ENCODE measurements around the gene PSMD2.

PSMD2 gene

GRCh38 chr3:184275381-184275701 is 23.7 kb upstream of the PSMD2 start:
- no peaks in the 10 kb centered on the region for H3K27me3 ChIP-seq (ENCODE audit: low read depth, low read length)
- H3K27ac ChIP-seq (ENCODE audit: low read length): no peak overlapping the region
- H3K4me2 ChIP-seq (ENCODE audit: low read length): no peak overlapping the region
- no peaks in the 10 kb centered on the region; the same call in 1 of the 2 replicates for H3K4me1 ChIP-seq (ENCODE audit: low read length)
- H3K9ac ChIP-seq (ENCODE audit: low read length): no peak overlapping the region
- H4K20me1 ChIP-seq (ENCODE audit: insufficient read depth, low read length): no peaks in the 10 kb centered on the region
- H3K79me2 ChIP-seq (ENCODE audit: low read length): no peaks in the 10 kb centered on the region
- no peak for TF ChIP-seq EZH2phosphoT487 (IDR thresholded peaks at IDR 0.05; ENCODE audit: low read depth)
- TF ChIP-seq, protein P1, sequence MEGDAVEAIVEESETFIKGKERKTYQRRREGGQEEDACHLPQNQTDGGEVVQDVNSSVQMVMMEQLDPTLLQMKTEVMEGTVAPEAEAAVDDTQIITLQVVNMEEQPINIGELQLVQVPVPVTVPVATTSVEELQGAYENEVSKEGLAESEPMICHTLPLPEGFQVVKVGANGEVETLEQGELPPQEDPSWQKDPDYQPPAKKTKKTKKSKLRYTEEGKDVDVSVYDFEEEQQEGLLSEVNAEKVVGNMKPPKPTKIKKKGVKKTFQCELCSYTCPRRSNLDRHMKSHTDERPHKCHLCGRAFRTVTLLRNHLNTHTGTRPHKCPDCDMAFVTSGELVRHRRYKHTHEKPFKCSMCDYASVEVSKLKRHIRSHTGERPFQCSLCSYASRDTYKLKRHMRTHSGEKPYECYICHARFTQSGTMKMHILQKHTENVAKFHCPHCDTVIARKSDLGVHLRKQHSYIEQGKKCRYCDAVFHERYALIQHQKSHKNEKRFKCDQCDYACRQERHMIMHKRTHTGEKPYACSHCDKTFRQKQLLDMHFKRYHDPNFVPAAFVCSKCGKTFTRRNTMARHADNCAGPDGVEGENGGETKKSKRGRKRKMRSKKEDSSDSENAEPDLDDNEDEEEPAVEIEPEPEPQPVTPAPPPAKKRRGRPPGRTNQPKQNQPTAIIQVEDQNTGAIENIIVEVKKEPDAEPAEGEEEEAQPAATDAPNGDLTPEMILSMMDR (IDR thresholded peaks at IDR 0.05; ENCODE audit: low read depth, low read length): no peak
- H2AFZ ChIP-seq (ENCODE audit: low read depth, low read length): no peak overlapping the region
- no peaks in the 10 kb centered on the region for H3K9me3 ChIP-seq (ENCODE audit: insufficient read depth, low read length)
- no peaks in the 10 kb centered on the region for H3K36me3 ChIP-seq (replicated peaks; ENCODE audit: low read depth, low read length)
- H3K4me3 ChIP-seq (ENCODE audit: low read length): no peak overlapping the region

- Histone ChIP-seq H3K4me1 (ENCODE audit: low read length) (no peaks in the 10 kb centered on the region; the same call in 1 of the 2 replicates), H3K27ac (ENCODE audit: low read length) (no peak within 1 kb of the TSS), H3K4me3 (ENCODE audit: low read length) (no peak within 1 kb of the TSS), H4K20me1 (ENCODE audit: insufficient read depth, low read length) (no peaks in the 10 kb centered on the region), H3K79me2 (ENCODE audit: low read length) (no peaks in the 10 kb centered on the region), H2AFZ (ENCODE audit: low read depth, low read length) (no peak within 1 kb of the TSS), H3K27me3 (ENCODE audit: low read depth, low read length) (no peaks in the 10 kb centered on the region), H3K36me3 (replicated peaks; ENCODE audit: low read depth, low read length) (no peaks in the 10 kb centered on the region), H3K9me3 (ENCODE audit: insufficient read depth, low read length) (no peaks in the 10 kb centered on the region), H3K9ac (ENCODE audit: low read length) (no peak within 1 kb of the TSS), H3K4me2 (ENCODE audit: low read length) (no peak within 1 kb of the TSS)
- TF ChIP-seq, protein P1 (IDR thresholded peaks at IDR 0.05; ENCODE audit: low read depth, low read length): no peak
- no peak for TF ChIP-seq EZH2phosphoT487 (IDR thresholded peaks at IDR 0.05; ENCODE audit: low read depth)
These were observed 22.8 kb upstream of the PSMD2 start, which contains the start of gene ECE2 for GRCh38 chr3:184275961-184276910. TSS of gene ECE2 (plus strand) at chr3:184276022. CDS start at chr3:184276154, 132 bp downstream.

DNA sequence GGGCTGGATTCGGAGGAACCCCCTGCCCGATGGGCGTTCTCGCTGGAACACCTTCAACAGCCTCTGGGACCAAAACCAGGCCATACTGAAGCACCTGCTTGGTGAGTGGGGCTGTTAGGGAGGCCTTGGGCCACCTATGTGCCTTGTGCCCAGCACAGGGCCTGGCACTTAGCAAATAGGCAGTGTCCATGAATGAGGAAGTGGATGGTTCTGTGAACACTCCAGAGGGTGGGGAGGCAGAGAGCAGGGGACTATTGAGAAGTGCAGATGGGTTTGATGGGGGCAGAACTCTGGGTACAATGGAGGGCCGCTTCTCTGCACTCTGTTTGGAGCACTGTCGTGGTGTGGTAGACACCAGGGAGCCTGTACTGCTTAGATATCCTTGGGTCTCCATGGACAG is 21.7 kb upstream of the PSMD2 start:
- Histone ChIP-seq H3K27me3 (ENCODE audit: low read depth, low read length) (no peaks in the 10 kb centered on the region), H4K20me1 (ENCODE audit: insufficient read depth, low read length) (no peaks in the 10 kb centered on the region), H3K79me2 (ENCODE audit: low read length) (no peaks in the 10 kb centered on the region), H3K9me3 (ENCODE audit: insufficient read depth, low read length) (no peaks in the 10 kb centered on the region), H3K27ac (ENCODE audit: low read length) (no peak overlapping the region), H3K36me3 (replicated peaks; ENCODE audit: low read depth, low read length) (no peaks in the 10 kb centered on the region), H3K4me3 (ENCODE audit: low read length) (no peak overlapping the region), H3K4me2 (ENCODE audit: low read length) (no peak overlapping the region), H3K4me1 (ENCODE audit: low read length) (no peaks in the 10 kb centered on the region; the same call in 1 of the 2 replicates), H3K9ac (ENCODE audit: low read length) (no peak overlapping the region), H2AFZ (ENCODE audit: low read depth, low read length) (no peak overlapping the region)
- no peak for TF ChIP-seq EZH2phosphoT487 (IDR thresholded peaks at IDR 0.05; ENCODE audit: low read depth)
- TF ChIP-seq, protein P1 (IDR thresholded peaks at IDR 0.05; ENCODE audit: low read depth, low read length): no peak

DNA sequence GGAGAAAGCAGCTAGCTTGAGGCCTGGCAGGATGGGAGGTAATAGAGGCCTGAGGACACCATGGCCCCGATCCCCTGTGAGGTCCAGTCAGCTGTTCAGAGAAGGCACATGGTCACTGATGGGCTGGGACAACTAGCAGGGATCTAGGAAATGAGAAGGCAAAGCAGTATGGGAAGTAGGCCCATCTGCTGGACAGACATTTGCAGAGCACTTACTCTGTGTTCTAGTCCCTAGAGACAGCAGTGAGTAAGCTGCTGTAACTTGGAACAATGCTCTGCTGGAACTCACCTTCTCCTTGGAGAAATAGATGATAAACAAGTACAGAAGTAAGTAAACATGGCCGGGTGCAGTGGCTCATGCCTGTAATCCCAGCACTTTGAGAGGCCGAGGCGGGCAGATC is 16.1 kb upstream of the PSMD2 start:
- Histone ChIP-seq H3K27ac (ENCODE audit: low read length) (no peak overlapping the region), H4K20me1 (ENCODE audit: insufficient read depth, low read length) (no peaks in the 10 kb centered on the region), H3K4me2 (ENCODE audit: low read length) (no peak overlapping the region), H2AFZ (ENCODE audit: low read depth, low read length) (no peak overlapping the region), H3K4me1 (ENCODE audit: low read length) (peaks cover 5% of the 10 kb centered on the region), H3K79me2 (ENCODE audit: low read length) (no peaks in the 10 kb centered on the region), H3K36me3 (replicated peaks; ENCODE audit: low read depth, low read length) (no peaks in the 10 kb centered on the region), H3K9ac (ENCODE audit: low read length) (no peak overlapping the region), H3K4me3 (ENCODE audit: low read length) (no peak overlapping the region), H3K27me3 (ENCODE audit: low read depth, low read length) (0 out of 2 replicates have a peak, but pooled peaks cover 4% of the 10 kb centered on the region), H3K9me3 (ENCODE audit: insufficient read depth, low read length) (no peaks in the 10 kb centered on the region)
- TF ChIP-seq, protein P1 (IDR thresholded peaks at IDR 0.05; ENCODE audit: low read depth, low read length): no peak
- no peak for TF ChIP-seq EZH2phosphoT487 (IDR thresholded peaks at IDR 0.05; ENCODE audit: low read depth)
